HL-60/S4 treated with retinoic acid at 250 ng/mL for 4 days and 3 days (cell line): Measurements from ENCODE around the gene HSD17B10.
"Not testable (repeated sequence)": the region's sequence is repeated elsewhere in the genome, so short reads cannot be mapped to it uniquely, and the experiment has no call there.

Experiments
- in situ Hi-C: fragments of 300-500 bp; cut with MboI; formaldehyde crosslinking; loops from 2 replicates; pipeline ENCODE4 v1.7.0; 2022; ENCODE audit warnings: low sequenced_read_pairs

The HSD17B10 gene

GRCh38 chrX:53433651-53434639 is at the start of gene HSD17B10:
Gene HSD17B10, minus strand, starts transcription at chrX:53434370. Its CDS starts 25 bp downstream, at chrX:53434345.
- in situ Hi-C loops, result loop anchor here (10.0 kb wide), 1 partner anchor 119 kb away; no protein-coding TSS in a partner anchor

DNA sequence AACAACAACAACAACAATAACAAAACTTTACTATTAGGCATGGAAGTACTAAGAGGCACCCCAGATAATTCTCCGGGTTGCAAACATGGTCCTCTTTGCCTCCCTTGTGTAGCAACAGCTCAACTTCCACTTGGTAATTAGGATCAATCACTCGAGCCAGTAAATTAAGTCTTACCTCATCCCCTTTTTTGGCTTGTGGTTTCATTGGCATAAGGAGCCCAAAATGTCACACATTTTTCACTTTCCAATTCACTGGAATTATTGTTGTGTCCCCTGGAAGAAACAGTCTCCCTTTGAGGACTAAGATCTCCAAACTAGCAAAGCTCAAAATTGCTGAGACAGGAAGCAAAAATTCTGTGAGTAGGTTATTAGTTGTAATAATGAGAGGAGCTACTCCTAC is 49.2 kb upstream of the HSD17B10 start:
- in situ Hi-C loops, result loop anchor here (25.0 kb wide), 1 partner anchor 104 kb away; no protein-coding TSS in a partner anchor

- in situ Hi-C loops, result loop anchor here (25.0 kb wide), 1 partner anchor 105 kb away; no protein-coding TSS in a partner anchor
These were observed 47.8 kb upstream of the HSD17B10 start for GRCh38 chrX:53481816-53482465.

DNA sequence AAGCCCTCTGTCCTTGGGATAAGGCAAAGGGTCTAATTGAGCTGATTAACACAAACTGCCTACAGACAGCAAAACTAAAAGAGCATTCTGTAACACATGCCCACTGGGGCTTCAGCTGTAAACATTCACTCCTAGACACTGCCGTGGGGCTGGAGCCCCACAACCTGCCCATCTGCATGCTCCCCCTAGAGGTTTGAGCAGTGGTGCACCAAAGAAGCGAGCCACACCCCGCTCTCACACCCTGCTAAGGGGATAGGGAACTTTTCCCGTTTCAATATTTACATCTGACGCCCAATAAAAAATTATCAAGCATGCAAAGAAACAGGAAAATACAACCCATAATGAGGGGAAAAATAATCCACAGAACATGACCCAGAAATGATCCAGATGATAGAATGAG is 46.9 kb upstream of the HSD17B10 start:
- in situ Hi-C loops, result loop anchor here (25.0 kb wide), 1 partner anchor 106 kb away; no protein-coding TSS in a partner anchor

DNA sequence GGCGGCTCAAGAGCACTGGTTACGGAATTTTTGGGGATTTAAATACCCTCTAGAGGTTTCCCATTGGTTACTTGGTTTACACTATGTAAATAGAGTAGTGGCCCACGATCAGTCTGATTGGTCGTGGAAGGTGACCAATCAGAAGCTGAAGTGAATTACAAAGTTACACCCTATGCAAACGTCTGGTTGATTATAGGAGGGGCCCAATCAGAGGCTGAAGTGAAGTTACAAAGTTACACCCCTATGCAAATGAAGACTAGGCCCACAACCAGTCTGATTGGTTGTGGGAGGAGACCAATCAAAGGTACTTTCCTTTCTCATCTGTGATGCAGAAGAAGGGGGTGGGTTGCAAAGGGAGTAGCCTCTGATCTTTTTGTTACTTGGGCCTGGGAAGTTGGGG is 45.1 kb upstream of the HSD17B10 start:
- in situ Hi-C loops, result loop anchor here (25.0 kb wide), 1 partner anchor 108 kb away; no protein-coding TSS in a partner anchor

GRCh38 chrX:53476371-53476770 is 42.2 kb upstream of the HSD17B10 start:
- in situ Hi-C loops, result loop anchor here (25.0 kb wide), 1 partner anchor 111 kb away; no protein-coding TSS in a partner anchor

- in situ Hi-C loops, result loop anchor here (25.0 kb wide), 1 partner anchor 113 kb away; no protein-coding TSS in a partner anchor
These were observed 40.5 kb upstream of the HSD17B10 start for GRCh38 chrX:53474707-53475106.

GRCh38 chrX:53471346-53471745 is 37.2 kb upstream of the HSD17B10 start:
- in situ Hi-C loops, result no loop called here

GRCh38 chrX:53468659-53469058 is 34.5 kb upstream of the HSD17B10 start:
- in situ Hi-C loops, result not testable (repeated sequence)

DNA sequence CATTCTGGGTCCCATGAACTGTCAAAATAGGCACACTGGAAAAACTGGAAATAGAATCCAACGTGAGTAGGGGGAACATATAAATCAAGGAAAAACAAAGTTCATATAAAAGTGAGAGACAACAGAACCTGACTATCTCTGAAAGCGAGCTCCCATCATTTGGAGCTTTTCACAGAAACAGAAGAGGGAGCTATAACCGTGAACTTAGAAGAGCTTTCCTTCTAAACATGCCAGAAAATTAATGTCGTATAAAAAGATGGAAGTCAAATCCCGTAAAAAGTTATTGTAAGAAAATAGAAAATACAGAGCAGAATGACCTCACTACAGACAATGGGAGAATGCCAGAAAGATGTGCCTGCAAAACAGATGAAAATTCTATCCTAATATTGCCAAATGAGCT is 23.9 kb upstream of the HSD17B10 start:
- in situ Hi-C loops, result no loop called here

- in situ Hi-C loops, result no loop called here
These were observed 22.1 kb upstream of the HSD17B10 start for GRCh38 chrX:53456254-53456653.

DNA sequence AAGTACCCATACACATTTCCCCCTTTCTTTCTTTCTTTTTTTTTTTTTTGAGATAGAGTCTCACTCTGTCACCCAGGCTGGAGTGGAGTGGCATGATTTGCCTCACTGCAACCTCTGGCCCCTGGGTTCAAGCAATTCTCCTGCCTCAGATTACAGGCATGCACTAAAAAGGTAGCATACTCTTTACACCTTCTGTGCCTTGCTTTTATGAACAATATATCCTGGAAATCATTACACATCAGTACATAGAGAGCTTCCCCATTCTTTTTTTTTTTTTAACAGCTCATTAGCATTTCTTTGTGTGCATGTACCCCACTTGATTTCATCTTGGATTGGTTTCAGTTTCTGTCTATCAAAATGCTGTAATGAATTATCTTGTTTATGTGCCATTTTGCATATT is 18.6 kb upstream of the HSD17B10 start:
- in situ Hi-C loops, result no loop called here

GRCh38 chrX:53449632-53450031 is 15.5 kb upstream of the HSD17B10 start:
- in situ Hi-C loops, result no loop called here

DNA sequence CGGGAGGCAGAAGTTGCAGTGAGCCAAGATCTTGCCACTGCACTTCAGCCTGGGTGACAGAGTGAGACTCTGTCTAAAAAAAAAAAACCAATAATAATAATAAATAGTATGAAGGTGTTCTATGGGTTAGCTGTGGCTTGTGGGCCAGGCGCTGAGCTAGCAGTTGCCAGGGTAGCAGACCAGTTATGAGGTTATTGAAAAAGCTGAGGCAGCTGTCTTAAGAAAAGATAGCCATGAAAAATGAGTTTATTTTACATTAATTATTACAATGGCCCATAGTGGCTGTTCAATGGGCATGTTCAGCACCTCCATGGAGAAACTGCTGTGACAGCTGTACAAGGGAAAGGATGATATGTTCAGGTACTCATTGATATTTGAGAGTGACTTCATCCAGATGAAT is 13.3 kb upstream of the HSD17B10 start:
- in situ Hi-C loops, result no loop called here

DNA sequence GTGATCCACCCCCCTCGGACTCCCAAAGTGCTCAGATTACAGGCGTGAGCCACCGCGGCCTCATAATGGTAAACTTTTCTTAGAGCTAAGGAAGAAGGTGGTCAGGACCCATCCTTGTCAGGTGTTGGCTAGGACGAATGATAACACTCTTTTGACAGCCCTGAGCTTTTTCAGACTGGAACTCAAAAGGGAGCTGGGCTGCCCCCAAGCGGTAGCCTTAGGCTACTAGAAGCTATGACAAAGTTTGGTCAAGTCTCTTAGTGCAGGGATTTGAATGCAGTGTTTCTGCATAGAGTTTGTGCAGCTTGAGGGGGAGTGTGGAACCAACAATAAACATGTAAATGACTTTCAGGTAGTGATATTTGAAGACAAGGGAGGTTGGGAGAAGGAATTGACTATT is 11.8 kb upstream of the HSD17B10 start:
- in situ Hi-C loops, result no loop called here

DNA sequence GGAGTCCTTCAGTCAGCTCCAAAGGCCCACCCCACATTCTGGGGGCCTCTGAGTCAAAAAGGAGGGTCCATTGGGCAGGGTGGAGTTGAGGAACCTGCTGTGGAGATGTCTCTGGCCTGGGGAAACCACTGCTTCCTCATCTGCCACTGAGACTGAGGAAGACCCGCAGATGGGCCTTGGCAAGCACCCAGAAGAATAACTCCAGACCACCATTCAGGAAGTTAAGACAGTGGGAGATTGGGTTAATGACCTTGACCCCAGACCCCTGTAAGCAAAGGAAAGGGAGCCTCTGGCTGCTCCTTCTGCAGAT is 8.1 kb upstream of the HSD17B10 start:
- in situ Hi-C loops, result no loop called here

- in situ Hi-C loops, result no loop called here
These were observed 7.6 kb upstream of the HSD17B10 start for GRCh38 chrX:53441531-53442321.

GRCh38 chrX:53440621-53441517 is 6.7 kb upstream of the HSD17B10 start:
- in situ Hi-C loops, result no loop called here

- in situ Hi-C loops, result no loop called here
These were observed 5.9 kb upstream of the HSD17B10 start for GRCh38 chrX:53440101-53440500.

- in situ Hi-C loops, result loop anchor here (10.0 kb wide), 1 partner anchor 124 kb away; no protein-coding TSS in a partner anchor
These were observed 4.7 kb upstream of the HSD17B10 start for GRCh38 chrX:53438832-53439230.
